HL-60/S4 (cell line): ENCODE measurements around the gene OR51I1.

Experiments
- in situ Hi-C: fragments of 300-500 bp; cut with MboI; formaldehyde crosslinking; loops from 2 replicates; pipeline ENCODE4 v1.14.3; 2022; ENCODE audit warnings: low sequenced_read_pairs

Gene OR51I1, protein sequence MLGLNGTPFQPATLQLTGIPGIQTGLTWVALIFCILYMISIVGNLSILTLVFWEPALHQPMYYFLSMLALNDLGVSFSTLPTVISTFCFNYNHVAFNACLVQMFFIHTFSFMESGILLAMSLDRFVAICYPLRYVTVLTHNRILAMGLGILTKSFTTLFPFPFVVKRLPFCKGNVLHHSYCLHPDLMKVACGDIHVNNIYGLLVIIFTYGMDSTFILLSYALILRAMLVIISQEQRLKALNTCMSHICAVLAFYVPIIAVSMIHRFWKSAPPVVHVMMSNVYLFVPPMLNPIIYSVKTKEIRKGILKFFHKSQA

DNA sequence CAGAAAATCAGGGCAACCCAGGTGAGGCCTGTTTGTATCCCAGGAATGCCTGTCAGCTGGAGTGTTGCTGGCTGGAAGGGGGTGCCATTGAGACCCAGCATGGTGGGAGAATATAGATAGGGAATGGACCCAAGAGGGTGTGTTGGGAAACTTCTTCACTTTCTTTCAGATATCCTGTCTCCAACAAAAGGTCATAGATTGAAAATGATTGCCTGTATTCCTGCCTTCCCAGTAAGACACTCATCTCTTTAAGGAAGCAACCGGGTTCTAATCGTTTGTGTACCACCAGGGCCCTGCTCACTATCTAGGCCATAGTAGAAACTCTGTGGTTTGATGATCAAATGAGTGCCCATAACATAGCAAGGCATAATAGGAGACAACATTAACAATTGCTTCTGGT is at the start of gene OR51I1:
TSS of gene OR51I1 (minus strand) at position 101 of the 400 bp plus-strand sequence. CDS start at position 101, 0 bp downstream.
- in situ Hi-C loops = no loop called here

DNA sequence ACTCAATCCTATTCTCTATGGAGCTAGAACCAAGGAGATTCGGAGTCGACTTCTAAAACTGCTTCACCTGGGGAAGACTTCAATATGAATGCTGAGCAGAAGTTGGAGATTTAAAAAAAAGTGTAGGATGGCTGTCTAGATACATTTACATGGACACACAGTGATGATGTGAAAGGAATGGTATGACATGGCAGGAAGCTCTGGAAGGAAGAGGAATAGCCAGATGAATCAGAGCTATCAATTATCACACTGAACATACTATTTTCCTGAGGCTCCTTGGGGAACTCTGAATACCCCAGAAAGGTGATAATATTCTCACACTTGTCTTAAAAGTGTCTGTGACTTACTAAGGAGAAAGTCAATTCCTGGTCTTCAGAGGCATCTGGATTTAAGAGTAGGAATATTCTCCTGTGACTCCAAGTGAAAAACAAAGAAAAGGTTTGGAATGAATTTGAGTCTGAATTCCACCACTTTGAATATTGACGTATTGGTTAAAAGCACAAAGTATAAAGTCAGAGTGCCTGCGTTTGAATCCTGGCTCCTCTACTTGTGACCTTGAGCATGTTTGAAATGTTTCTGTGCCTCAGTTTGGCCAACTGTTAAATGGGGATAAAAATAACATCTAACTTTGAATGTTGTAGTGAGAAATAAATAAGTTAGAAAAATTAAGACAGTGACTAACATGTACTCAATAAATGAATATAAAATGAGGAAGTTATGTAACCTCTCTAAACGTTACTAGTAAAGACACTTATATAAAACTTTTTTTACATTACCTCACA is 48.5 kb upstream of the OR51I1 start:
- in situ Hi-C loops = no loop called here

DNA sequence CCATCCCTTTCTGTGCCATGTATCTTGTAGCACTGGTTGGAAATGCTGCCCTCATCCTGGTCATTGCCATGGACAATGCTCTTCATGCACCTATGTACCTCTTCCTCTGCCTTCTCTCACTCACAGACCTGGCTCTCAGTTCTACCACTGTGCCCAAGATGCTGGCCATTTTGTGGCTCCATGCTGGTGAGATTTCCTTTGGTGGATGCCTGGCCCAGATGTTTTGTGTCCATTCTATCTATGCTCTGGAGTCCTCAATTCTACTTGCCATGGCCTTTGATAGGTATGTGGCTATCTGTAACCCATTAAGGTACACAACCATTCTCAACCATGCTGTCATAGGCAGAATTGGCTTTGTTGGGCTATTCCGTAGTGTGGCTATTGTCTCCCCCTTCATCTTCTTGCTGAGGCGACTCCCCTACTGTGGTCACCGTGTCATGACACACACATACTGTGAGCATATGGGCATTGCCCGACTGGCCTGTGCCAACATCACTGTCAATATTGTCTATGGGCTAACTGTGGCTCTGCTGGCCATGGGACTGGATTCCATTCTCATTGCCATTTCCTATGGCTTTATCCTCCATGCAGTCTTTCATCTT is 47.6 kb upstream of the OR51I1 start:
- in situ Hi-C loops = no loop called here

DNA sequence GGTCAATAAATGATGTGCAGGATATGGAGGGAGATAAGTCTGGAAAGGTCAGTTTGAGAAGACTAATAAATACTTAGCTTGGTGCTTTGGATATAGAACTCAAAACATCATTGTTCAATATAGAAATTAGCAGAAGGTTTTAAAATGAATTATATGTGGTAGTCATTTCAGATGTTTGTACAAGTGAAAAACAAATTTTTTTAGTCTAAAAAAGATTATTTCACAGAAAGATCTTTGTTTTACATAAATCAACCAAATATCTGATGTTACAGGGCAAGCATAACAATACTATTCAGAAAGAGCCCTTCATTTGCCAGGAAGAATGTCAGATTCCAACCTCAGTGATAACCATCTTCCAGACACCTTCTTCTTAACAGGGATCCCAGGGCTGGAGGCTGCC is 47.1 kb upstream of the OR51I1 start, which contains the start of gene OR52D1:
TSS of gene OR52D1 (plus strand) at position 301 of the 400 bp plus-strand sequence. CDS start at position 323, 22 bp downstream.
- in situ Hi-C loops = no loop called here

DNA sequence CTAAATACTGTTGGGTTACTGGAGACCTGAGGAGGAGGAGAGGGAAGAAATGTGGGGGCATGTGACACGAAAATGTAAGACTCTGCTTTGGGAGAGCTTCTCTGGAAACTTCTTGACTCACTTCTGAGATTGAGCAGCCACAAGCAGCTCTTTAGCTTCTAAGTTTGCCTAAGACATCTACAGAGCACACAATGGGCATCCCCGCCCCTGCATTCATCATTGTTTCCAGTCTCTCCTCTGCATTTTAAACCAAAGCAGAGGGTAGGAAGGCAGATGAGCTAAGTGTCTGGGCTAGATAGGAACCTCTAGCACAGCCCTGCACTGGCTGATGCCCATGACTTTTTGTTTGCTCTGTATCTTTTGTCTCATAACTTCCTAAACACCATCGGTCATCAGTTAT is 45.1 kb upstream of the OR51I1 start:
- in situ Hi-C loops = no loop called here

DNA sequence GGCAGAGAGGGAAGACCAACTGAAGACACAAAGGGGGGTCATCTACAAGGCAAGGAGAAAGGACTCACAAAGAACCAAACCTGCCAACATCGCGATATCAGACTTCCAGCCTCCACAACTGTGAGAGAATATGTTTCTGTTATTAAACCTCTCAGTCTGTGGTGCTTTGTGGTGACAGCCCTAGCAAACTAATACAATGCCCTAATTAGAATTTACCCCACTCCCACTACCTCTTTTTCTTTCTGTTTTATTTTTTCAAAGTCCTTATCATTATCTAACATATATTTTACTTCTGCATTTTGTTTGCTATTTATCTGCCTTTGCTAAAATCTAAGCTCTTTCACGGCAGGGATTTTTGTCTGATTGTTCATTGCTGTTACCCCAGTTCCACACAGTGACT is 44.7 kb upstream of the OR51I1 start:
- in situ Hi-C loops = no loop called here

DNA sequence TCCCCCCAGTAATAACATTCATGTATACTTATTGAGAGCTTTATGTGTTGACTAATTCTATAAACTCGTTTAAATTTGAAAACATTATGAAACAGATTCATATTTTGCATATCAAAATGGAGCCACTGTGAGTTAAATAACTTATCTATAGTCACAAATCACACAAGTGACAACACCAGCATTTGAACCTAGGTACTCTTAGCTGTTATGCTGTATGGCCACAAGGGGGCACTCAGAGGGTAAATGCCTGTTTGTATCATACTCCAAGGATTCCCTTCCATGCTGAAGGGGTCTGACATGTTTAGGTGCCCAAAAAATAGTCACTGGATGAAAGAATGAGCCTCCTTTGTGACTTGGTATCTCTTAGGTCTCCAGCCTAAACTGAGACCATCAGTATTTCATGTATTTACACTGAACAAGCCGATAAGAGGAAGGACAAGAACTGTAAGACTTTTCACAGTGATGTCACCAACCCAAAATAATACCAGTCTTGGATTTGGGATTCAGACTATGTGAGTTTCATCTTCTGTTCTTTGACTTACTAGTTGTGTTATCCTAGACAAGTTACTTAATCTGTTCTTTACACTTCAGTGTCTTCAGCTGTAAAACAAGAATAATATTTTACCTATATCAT is 35.0 kb upstream of the OR51I1 start:
- in situ Hi-C loops = no loop called here

DNA sequence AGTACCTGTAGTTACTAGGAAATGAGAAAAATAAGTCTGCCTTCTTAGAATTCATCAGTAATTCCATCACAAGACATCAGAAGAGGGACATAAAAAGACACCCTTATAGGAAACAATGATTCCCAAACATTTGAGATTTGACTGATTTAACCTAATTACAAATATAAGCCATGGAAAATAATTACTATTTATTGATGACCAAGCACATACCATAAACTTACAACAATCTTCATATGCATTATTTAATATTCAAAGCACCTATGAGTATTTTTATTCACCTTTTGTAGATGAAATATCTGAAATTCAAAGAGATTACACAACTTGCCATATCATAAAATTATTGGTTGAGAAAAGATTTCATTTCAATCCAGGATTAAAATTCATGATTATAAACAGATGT is 32.6 kb upstream of the OR51I1 start:
- in situ Hi-C loops = no loop called here

DNA sequence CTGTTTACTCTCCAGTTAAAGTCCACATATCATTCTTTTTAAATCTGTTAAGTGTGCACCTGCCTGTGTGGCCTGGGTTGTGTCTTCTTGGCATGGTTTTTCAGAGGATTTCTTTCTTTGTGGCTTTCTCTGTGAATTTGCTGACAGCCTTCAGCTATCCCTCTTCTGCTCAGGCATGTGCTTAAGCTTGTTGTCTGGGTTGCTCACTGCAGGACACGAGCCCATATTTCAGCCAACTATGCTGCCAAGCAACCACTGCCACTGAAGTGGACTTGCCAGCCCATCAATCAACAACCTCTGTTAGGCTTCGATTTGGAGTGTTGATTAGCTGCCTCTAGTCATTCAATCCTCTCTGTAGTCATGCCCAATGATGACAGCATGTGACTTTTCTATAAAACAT is 26.2 kb upstream of the OR51I1 start:
- in situ Hi-C loops = no loop called here

DNA sequence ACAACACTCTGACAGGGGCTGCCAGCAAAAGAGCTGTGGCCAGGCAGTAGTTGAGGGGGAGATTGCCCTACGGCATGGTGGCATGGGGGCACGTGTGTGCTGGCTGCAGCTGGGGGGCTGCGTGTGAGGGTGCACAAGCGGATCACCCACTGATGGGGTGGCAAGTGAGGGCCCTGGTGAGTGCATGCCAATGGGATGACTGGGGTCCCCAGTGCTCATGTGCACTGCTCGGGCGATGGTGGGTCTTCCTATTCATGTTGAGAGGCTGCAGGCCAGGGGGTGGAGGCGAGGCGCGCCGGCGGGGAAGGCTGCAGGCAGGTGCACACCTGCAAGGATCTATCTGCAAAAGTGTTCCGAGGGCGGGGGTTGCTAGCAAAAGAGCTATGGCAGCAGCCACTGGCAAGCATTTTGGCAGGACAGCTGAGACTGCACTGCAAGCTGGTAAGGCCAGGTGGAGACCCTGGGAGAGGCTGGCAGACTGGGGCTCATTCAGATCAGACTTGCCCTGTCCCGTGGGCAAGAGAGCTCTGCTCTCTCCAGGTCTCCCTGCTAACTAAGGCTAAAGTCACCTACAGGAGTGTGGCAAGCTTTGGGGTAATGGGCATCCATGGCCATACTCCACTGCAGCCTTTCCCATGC is 19.8 kb upstream of the OR51I1 start:
- in situ Hi-C loops = no loop called here

DNA sequence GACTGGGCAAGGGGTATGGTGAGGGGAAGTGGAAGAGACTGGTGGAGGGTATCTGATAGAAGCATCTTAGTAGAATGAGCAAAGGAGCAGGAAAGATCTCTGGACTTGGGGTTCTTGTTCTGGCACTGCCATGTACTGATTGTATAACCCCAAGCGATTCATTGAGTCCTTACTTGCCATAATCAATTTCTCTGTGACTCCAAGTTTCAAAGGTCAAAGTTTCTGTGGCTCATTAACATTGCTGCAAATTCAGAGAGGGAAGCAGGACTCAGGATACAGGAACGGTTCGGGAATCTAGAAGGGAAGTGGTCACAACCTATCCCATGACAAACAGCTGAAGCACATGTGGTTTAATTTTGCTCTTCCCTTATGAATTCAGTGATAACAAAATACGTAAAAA is 8.1 kb upstream of the OR51I1 start:
- in situ Hi-C loops = no loop called here

DNA sequence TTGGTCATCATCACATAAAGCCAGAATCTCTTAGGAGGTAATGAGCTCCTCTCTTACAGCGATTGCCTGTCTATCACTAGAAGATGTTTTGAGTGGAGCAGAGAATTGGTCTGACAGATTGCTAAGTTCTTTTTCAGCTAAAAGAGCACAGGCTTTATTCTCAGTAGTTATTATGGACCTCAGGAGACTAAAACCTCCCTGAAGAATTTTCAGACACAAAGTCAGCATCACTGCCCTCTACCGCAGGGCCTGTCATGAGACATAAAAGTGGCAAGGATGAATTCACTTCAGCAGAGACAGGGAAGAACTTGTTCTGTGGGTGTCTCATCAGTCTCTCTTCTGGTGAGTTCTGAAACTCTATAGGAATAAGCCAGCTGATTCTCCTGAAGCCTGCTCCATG is 7.7 kb upstream of the OR51I1 start, which contains the start of gene OR51I2:
TSS of gene OR51I2 (plus strand) at position 301 of the 400 bp plus-strand sequence. CDS start 4,166 bp downstream, outside the sequence.
- in situ Hi-C loops = no loop called here

DNA sequence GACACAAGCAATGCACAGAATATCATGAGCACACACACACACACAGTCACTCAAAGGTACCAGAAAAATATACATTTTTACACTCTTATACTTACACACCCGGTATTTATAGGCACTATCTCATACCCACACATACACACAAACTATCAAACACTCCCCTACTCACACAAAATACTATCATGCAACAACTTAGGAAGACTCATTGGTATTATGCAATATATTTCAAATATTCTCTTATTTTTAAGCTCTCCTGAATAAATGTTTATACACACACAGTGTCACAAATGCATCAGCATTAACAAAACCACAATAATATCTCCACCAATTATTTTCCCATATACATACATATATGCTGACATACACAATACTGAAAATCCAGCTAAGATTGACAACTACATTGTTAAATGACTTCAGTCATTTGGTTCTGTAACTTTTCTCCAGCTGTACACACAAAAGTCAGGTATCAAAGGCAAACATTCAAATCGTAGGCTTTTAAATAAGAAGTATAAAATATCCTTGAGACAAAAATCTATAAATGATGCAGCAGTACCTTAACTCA is 2.6 kb upstream of the OR51I1 start:
- in situ Hi-C loops = no loop called here

DNA sequence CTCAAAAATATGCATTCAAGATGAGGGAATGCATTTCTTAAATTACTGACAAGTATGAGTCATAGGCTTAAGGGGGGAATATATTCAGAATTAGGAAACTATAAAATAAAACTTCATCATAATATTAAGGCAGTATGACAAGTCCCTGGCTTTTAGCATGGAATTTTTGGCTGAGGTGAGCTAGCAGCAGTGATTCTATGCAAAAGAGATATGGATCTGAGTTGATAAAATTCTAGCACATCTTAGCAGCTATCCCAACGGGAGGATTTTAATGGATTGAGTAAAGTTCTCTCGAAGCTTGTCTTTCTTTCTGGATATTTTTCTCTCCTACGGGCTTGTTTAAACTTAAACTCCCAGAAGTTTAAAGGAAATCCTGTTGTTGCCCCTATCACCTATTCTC is 18.2 kb downstream of the OR51I1 start:
- in situ Hi-C loops = no loop called here

DNA sequence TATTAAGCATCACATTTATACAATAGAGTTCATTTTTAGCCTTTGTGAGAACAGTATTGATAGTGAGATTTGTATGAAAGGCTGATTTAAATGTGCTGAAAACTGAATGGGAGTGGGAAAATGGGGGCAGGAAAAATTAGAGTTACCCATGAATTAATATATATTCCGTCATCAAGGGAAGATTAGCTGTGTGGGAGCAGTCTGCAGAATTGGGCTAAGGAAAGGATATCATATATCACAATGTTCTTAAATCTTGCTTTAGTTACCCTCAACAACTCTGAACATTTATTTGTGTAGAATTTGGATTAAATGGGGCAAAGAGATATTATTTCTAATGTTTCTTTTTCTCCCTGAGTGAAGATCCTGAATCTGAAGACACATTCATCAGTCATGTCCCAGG is 19.5 kb downstream of the OR51I1 start, which contains the start of gene OR51Q1:
TSS of gene OR51Q1 (plus strand) at position 301 of the 400 bp plus-strand sequence. CDS start at position 391, 90 bp downstream.
- in situ Hi-C loops = no loop called here

DNA sequence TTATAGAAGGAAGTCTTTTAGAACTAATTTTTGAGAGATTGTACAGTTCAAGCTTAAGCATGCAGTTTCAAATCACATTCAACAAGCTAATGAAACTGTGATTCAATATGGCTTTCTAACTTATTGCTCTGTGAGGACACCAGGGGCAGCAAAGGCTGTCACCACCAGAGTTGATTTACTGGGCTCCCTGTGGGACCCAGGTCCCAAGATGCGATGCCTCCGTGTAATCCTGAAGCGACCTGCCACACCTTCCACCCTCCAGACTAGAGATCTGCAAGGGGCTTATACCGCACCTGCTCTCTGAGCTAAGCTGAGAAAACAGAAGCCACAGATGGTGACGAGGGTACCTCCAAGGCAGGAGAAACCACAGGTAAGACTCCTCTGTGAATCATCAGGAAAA is 20.3 kb downstream of the OR51I1 start:
- in situ Hi-C loops = no loop called here

DNA sequence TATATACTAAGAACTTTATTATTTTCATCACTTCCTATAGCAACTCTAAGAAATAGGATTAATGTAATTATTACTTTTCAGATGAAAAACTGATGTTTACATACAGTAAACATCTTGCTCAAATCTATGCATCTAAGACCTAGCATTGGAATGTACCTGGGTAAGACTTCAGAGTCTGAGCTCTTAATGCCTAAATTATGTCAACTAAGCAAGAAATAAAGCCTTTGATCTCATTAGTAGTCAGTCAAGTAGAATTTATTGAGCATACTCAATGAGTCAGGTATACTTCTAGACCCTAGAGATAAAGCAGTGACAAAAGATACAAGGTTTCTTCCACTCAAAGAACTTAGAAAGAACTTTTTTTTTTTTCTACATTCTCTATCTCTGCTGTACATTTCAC is 36.1 kb downstream of the OR51I1 start:
- in situ Hi-C loops = no loop called here

DNA sequence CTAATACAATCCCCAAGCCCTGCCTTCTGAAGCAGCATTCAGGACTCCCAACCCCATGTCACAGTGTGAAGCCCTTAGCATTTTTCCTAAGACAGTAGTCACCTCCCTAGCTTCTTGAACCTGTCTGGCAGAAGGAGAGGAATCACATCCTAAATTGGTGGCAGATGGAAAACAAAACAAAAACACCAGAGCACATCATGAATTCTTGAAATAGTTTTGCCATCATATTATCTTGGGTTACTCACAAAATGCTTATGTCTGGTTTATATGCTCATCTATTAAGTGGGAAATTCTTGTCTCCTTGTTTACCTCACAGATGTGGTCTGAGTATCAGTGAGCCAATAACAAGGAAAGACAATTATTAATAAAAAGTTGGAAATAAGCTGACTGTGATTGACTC is 42.4 kb downstream of the OR51I1 start:
- in situ Hi-C loops = no loop called here

DNA sequence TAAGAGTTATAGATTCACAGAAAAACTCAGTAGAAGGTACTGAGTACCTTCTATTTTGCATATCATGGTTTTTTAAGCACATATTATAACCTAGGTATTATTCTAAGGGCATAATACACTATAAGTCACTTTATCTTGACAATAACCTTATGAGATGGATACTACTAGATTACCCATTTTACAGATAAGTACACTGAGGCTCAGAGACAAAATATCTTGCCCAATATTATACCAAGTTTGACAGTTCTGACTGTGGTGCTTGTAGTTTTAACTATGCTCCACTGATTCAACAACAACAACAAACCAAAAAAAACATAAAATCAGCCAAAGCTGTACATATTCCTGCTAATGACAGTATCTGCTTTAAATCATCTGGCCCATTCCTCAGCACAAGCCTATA is 47.2 kb downstream of the OR51I1 start:
- in situ Hi-C loops = no loop called here
